ENCODE measurements around the gene CIITA.

CIITA gene

DNA sequence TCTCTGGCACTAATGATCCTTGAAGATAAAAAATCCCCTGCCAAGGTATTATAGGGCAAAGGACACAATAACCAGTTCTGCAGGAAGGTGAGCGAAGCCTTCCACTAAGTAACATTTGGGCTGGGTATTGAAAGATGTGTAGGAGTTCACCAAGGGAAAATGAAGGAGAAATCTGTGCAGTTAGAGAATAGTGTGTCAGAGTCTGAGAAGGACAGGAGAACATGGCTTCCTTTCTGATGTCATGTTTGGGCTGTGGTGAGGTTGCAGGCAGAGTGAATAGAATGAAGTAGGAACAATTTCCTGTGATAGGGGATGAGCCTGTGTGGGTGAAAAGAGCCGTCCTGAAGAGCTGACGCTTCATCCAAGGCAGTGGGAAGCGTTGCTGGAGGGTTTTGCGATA lies 24.1 kb upstream of the CIITA start:
- DNase-seq, result no peak

DNA sequence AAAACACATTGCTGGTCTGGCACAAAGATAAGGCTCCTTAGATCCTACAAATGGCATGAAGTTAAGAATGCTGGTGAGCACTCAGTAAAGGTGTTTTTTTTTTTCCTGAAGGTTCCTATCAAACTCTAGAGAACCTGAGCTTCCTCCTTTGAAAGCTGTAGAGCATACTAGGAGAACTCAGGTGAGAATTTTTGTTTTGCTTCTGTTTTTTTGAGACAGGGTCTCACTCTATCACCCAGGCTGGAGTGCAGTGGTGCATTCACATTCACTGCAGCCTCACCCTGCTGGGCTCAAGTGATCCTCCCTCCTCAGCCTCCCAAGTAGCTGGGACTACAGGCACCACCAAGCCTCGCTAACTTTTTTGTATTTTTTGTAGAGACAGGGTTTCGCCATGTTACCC lies 21.0 kb upstream of the CIITA start:
- DNase-seq, result no peak

GRCh38 chr16:10858203-10858602 lies 18.8 kb upstream of the CIITA start:
- no peak for DNase-seq

GRCh38 chr16:10859020-10859419 lies 18.0 kb upstream of the CIITA start:
- DNase-seq, result no peak

- no peak for DNase-seq
These were observed 17.3 kb upstream of the CIITA start for GRCh38 chr16:10859658-10860057.

- DNase-seq, result no peak
These were observed 14.6 kb upstream of the CIITA start for GRCh38 chr16:10862438-10862837.

- no peak for DNase-seq
These were observed 10.7 kb upstream of the CIITA start for GRCh38 chr16:10865991-10866966.

GRCh38 chr16:10867199-10867598 lies 9.8 kb upstream of the CIITA start:
- no peak for DNase-seq

DNA sequence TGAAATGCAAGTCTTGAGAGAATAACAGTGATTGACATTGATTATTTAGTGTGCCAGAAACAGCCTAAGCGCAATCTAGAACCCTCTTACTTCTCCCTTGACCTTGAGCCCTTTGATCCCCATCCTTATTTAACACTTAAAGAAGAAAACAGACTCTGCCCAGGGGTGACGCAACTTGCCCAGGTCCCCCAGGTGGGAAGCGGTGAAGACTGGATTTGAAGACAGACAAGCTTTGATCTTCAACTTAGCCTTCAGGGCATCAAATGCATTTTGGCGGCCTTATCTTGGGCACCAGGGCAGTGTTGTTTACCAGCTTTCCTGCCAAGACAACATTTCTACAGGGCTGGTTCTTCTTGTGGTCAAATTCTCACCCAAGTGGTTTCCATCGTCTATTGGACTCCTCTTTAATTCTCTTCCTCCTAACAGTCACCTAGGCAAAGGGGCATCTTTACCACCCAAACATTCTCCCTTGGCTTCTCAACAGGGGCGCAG lies 8.9 kb upstream of the CIITA start:
- DNase-seq, result no peak

DNA sequence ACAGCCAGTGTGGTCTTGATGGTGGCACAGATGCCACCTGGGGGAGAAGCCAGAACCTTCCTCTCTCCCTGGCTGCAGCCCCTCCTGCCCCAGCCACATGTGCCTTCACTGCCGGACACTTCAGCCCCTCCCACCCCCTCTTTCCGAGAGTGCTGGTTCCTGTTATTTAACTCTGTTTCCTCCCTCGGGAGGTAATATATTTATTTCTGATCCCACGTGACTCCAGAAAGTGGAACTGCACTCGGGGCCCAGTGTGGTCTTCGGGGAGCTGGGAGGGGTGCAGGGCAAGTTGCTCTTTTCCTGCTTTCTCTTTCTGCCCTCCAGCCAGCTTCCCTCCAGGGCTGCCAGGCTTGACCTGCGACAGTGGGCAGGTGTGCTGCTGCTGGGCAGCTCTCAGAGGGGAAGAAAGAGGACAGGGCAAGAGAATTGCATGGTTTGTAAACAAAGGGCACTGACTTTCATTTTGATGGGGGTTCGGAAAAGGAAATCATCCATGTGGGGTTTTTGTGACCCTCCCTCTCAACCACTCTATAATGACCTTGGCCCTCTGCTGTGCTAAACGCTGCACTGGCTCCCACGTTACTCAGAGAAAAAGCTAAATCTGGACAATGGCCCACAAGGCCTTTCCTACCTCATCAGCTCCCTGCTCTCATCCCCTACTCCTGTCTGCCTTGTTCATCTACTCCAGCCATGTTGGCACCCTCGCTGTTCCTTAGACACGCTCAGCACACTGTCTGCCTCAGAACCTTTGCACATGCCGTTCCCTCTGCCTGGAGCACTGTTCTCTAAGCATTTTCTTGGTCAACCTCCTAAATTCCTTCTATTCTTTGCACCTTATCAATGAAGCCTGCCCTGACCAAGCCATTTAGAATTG lies 8.2 kb upstream of the CIITA start:
- DNase-seq, result no peak

- DNase-seq, result no peak
These were observed 6.7 kb upstream of the CIITA start for GRCh38 chr16:10870137-10870776.

GRCh38 chr16:10870808-10871156 lies 6.2 kb upstream of the CIITA start:
- DNase-seq, result no peak

DNA sequence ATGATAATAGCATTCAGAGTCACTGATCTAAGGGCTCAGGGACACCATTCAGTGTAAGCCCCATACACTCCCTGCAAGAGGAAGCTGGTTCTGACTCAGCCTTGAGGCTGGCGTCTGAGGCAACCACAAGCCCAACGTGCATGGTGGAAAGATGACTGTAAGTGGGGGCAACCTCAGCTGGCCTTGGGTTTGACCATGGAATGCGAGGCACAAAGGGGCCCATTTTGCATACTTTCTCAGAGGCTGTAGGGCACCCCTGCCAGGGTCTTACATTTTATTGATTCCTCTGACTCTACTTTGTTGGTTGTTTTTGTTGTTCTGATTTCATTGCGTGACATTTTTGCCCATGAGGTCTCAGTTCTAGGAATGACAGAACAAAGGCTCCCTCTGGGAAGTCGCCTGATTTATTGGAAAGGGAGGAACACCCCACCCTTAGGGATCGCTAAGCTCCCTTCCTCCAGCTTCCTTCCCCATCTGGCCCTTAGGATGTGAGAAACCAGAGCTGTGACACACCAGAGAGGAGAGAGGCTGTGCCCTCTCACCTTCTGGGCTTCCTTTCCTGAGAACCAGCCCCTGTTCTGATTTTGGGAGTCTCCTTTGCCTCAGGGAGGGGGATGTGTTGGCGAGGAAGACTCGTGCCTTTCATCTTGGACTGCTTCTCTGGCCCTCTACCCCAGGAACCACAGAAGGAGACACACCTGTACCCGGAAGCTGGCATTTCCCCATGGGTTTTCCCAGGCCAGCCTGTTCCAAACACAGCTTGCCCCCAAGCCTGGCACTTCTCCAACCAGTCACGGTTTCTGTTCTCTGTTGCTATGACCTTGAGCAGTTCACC lies 5.6 kb upstream of the CIITA start:
- DNase-seq, result peak; percentile 11

DNA sequence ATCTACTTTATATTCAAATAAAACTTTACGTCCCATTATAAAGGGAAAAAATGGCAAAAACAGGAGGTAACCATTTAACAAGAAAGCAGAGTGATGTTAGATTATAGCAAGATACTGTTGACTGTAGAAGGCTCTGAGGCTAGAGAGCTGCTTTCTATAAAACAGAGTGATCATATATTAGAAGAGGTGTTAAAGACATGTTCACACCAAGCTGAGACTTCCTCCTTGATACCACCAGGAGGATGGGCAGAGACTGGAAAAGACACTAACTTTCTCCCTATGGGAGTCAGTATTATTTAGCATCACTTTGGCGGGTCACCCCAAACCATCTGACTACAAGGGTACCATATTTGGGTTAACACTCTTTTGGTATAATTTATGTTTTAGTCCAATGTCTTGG lies 687 bp upstream of the CIITA start:
- DNase-seq, result no peak

DNA sequence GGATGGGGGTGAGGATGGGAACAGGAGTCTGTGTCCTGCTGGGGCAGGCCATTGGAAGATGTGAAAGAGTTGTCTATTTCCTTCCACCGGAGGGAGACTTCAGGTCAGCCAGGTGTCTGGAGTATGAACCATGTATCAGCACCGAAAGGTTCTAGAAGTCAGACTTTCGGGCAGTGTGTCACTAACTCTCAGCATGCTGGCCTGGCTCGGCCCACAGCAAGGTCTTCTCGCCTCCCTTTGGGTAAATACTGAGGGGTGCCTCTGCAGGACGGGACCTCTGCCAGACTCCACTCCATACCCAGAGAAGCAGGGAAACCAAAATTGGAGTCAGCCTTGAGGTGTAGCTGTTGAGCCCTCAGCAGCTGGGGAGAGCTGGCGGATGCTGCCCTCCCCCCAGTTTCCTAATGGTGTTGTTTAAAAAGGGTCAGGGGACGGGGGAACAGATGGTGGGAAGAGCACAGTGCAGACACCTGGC lies 507 bp downstream of the CIITA start:
- no peak for DNase-seq

DNA sequence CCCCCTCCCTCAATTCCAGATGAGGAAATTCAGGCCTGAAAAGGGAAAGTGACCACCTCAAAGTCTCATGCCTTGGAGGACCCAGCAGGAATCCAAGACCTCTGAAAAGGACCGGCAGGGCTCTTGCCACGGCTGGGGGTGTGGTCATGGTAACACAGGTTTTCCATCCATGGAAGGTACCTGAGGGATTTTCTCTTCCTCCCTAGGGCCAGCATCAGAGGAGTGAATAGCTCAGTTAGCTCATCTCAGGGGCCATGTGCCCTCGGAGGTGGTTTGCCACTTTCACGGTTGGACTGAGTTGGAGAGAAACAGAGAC lies 1.3 kb downstream of the CIITA start:
- no peak for DNase-seq

- DNase-seq, result peak; percentile 25
These were observed 1.9 kb downstream of the CIITA start for GRCh38 chr16:10878644-10879501.

GRCh38 chr16:10879681-10880589 lies 2.9 kb downstream of the CIITA start:
- DNase-seq, result no peak

DNA sequence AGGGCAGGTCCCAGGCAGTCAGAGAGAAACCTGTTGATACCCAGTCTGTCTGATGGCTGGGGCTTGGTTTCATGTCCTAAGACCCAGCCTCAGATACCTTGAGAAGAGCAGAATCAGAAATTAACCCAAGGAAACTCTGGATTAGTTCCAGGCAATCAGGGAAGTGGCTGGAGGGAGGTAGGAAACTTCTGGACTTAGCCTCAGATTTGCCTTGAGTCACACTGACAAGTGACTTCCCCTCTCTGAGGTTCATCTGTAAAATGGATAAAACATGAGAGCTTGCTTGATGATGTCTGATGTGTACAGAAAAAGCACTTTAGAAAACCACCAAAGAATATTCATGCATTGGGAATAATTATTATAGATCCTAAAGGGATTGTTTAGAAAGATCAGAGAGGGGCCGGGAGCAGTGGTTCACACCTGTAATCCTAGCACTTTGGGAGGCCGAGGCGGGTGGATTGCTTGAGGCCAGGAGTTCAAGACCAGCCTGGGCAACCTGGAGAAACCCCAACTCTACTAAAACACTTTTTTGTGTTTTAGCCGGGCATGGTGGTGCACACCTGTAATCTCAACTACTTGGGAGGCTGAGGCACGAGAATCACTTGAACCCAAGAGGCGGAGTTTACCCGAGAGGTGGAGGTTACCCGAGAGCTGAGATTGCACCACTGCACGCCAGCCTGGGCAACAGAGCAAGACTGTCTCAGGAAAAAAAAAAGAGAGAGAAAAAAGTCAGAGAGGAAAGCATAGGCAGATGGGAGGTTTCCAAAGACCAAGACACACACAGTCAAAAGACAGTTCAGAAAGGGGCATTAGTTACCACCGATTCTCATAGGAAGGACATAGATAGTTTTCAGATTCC lies 3.8 kb downstream of the CIITA start:
- DNase-seq, result no peak

Measured in DMS79 (cell line).